ENCODE measurements around the gene C9orf78. TPM values are rescaled to one million over a fixed set of nuclear protein-coding genes. Genes with fewer than 3 reads are reported as not detected.

C9orf78 gene
- total RNA-seq, 1 experiment from 2014 or later = 37.5 TPM

DNA sequence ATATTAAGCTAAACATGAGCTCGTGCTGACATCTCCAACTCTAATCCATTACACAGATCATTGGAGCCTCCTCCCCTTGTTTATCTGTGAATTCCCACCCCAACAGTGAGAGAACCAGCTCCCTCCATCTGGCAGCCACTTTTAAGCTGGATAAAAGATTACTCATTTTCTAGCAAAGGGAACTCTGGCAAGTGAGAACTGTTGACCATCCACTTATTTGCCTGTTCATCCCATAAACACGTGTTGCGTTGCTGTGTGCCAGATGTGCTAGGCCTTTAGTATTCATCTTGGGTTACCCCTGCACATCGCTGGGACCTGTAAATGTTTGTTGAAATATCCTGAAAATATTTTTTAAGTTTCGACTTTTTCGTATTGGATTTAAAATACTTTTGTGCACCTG lies 8.7 kb downstream of the C9orf78 start:
- H3K56ac ChIP-seq (ENCODE audit: insufficient read length, low read depth, low read length) = no peak overlapping the region
- no peak for DNase-seq
- H3K9me3 ChIP-seq (ENCODE audit: control insufficient read depth, low read depth, low read length) = no peaks in the 10 kb centered on the region
- H2BK20ac ChIP-seq (ENCODE audit: low read depth, low read length, poor library complexity, severe bottlenecking) = no peak overlapping the region
- H3K4me2 ChIP-seq (ENCODE audit: insufficient read depth, insufficient read length, low read length) = no peak overlapping the region
- no peak overlapping the region for H4K5ac ChIP-seq (ENCODE audit: insufficient read length, low read depth, low read length)
- H3K79me1 ChIP-seq (ENCODE audit: insufficient read depth, low read depth, low read length, poor library complexity, severe bottlenecking) = peaks cover 3% of the 10 kb centered on the region
- TF ChIP-seq CTCF (conservative IDR thresholded peaks at IDR 0.05) = no peak
- no peak overlapping the region for H4K91ac ChIP-seq (ENCODE audit: insufficient read length, low read depth, low read length)
- no peak overlapping the region; a peak in 1 of 7 replicates for H3K27ac Mint-ChIP-seq
- H2AK5ac ChIP-seq (ENCODE audit: insufficient read length, low read length) = no peak overlapping the region
- H3K23ac ChIP-seq (ENCODE audit: insufficient read length, low read depth, low read length) = no peak overlapping the region
- H3K79me2 ChIP-seq (ENCODE audit: insufficient read depth, low read length) = no peaks in the 10 kb centered on the region; the same call in 1 of the 2 replicates
- H3K4me1 ChIP-seq (ENCODE audit: insufficient read depth, low read length) = no peaks in the 10 kb centered on the region
- H3K18ac ChIP-seq (ENCODE audit: insufficient read length, low read depth, low read length) = no peak overlapping the region
- H2AFZ ChIP-seq (ENCODE audit: low read length) = no peak overlapping the region
- no peak overlapping the region for H4K8ac ChIP-seq (replicated peaks; ENCODE audit: insufficient read length, low read depth, low read length)
- H3K36me3 Mint-ChIP-seq (ENCODE audit: insufficient read depth in 1 of 3, low read depth in 3 of 3) = peaks cover 23 to 59% (median 50%) of the 10 kb centered on the region in 3 experiments; a peak in 6 of 7 replicates
- no peak overlapping the region for H2BK120ac ChIP-seq (ENCODE audit: low read depth, low read length, poor library complexity, severe bottlenecking)
- no peak overlapping the region for H3T11ph ChIP-seq (ENCODE audit: low read length)
- no peaks in the 10 kb centered on the region for H3K27me3 Mint-ChIP-seq (ENCODE audit: low read depth)
- H3K4me3 Mint-ChIP-seq = no peak overlapping the region
- no peak overlapping the region for H3K14ac ChIP-seq (ENCODE audit: insufficient read depth, low read length)
- H2BK5ac ChIP-seq (ENCODE audit: insufficient read length, low read length) = no peak overlapping the region
- H3K23me2 ChIP-seq (ENCODE audit: insufficient read length, low read depth, low read length, poor library complexity, severe bottlenecking) = peaks cover 5% of the 10 kb centered on the region
- H2BK12ac ChIP-seq (ENCODE audit: insufficient read length, low read depth, low read length) = no peak overlapping the region
- H3K4me1 Mint-ChIP-seq = peaks cover 7 to 9% of the 10 kb centered on the region in 2 experiments
- H3K9me3 Mint-ChIP-seq = no peaks in the 10 kb centered on the region
- WGBS (ENCODE audit: extremely low coverage, insufficient read length, low lambda C conversion rate) = no CpG with 5 or more reads among the region's 6 CpGs
- no peak overlapping the region for H3K27ac ChIP-seq (ENCODE audit: insufficient read length, low read depth, low read length)
- H3K9ac ChIP-seq (ENCODE audit: extremely low read depth, insufficient read length, low read length) = no peak overlapping the region
- H2BK15ac ChIP-seq (ENCODE audit: low read depth, low read length) = no peak overlapping the region
- no peaks in the 10 kb centered on the region for H4K20me1 ChIP-seq (ENCODE audit: control insufficient read depth, insufficient read depth, insufficient read length)
- no peak overlapping the region for H3K4ac ChIP-seq (ENCODE audit: low read depth, low read length)
- no peaks in the 10 kb centered on the region for H3K27me3 ChIP-seq (ENCODE audit: insufficient read depth, low read length)
